Erythroblast (primary cell): ENCODE measurements around the gene SLC38A8.

Experiments
- GATA1 ChIP-seq: IDR thresholded peaks from 2 replicates; pipeline ENCODE4 v1.6.1; 2011; ENCODE audit warnings: low read depth, mild to moderate bottlenecking, control low read depth, low read length, moderate library complexity
- POLR2A ChIP-seq: IDR thresholded peaks from 2 replicates; pipeline ENCODE4 v1.6.1; 2011; ENCODE audit warnings: mild to moderate bottlenecking, low read length

GRCh38 chr16:83975590-83976260 is 66.9 kb downstream of the SLC38A8 start:
- TF ChIP-seq POLR2A: no peak
- no peak for TF ChIP-seq GATA1
